Testis (tissue), 2 donors: ENCODE results near the gene CELF2.

Source experiments
- POLR2A ChIP-seq: fragments of 450-650 bp; IDR thresholded peaks from one replicate; pipeline ENCODE4 v1.6.1; 2017; ENCODE audit warnings: antibody characterized with exemption, mild to moderate bottlenecking, moderate library complexity
- TF ChIP-seq, protein P1 (sequence below), 3 experiments: fragments of 450-650 bp in 2 of 3; fragments of 200-600 bp in 1 of 3; sonication (generic) in 1 of 3; IDR thresholded peaks; one replicate each; pipeline ENCODE4 v1.5.1; 2016 to 2019; ENCODE audit warnings: antibody characterized with exemption in 3 of 3, mild to moderate bottlenecking in 2 of 3, moderate library complexity in 1 of 3

- TF ChIP-seq, protein P1, sequence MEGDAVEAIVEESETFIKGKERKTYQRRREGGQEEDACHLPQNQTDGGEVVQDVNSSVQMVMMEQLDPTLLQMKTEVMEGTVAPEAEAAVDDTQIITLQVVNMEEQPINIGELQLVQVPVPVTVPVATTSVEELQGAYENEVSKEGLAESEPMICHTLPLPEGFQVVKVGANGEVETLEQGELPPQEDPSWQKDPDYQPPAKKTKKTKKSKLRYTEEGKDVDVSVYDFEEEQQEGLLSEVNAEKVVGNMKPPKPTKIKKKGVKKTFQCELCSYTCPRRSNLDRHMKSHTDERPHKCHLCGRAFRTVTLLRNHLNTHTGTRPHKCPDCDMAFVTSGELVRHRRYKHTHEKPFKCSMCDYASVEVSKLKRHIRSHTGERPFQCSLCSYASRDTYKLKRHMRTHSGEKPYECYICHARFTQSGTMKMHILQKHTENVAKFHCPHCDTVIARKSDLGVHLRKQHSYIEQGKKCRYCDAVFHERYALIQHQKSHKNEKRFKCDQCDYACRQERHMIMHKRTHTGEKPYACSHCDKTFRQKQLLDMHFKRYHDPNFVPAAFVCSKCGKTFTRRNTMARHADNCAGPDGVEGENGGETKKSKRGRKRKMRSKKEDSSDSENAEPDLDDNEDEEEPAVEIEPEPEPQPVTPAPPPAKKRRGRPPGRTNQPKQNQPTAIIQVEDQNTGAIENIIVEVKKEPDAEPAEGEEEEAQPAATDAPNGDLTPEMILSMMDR (IDR thresholded peaks at IDR 0.05) = no peak
- TF ChIP-seq POLR2A = no peak
Observed at GRCh38 chr10:11303361-11304170, 285.9 kb downstream of the CELF2 start.
